Hepatocyte (in vitro differentiated cells): ENCODE data around the gene UCP2. TPM values are rescaled to one million over a fixed set of nuclear protein-coding genes. Genes with fewer than 3 reads are reported as not detected.

ENCODE experiments used
- DNase-seq: peaks from one replicate; pipeline ENCODE4 v3.0.0-alpha.2; 2016; ENCODE audit warnings: low spot score
- H2AFZ ChIP-seq: fragments of 200-600 bp; sonication (generic); 2 replicates; pipeline ENCODE4 v1.6.0; 2016; ENCODE audit warnings: antibody characterized with exemption, mild to moderate bottlenecking
- H3K27ac ChIP-seq: fragments of 200-600 bp; sonication (generic); 2 replicates; pipeline ENCODE4 v1.5.1; 2016; ENCODE audit warnings: mild to moderate bottlenecking
- H3K27me3 ChIP-seq: fragments of 200-600 bp; sonication (generic); 2 replicates; pipeline ENCODE4 v1.6.1; 2016
- H3K36me3 ChIP-seq: fragments of 200-600 bp; sonication (generic); replicated peaks from 2 replicates; pipeline ENCODE4 v1.5.1; 2016; ENCODE audit warnings: low read depth; ENCODE audit not compliant: insufficient read depth
- H3K4me1 ChIP-seq: fragments of 200-600 bp; sonication (generic); 2 replicates; pipeline ENCODE4 v1.5.1; 2016; ENCODE audit warnings: mild to moderate bottlenecking, moderate library complexity; ENCODE audit not compliant: insufficient read depth
- H3K4me2 ChIP-seq: fragments of 200-600 bp; sonication (generic); 2 replicates; pipeline ENCODE4 v1.6.0; 2016
- H3K4me3 ChIP-seq: fragments of 200-600 bp; sonication (generic); 2 replicates; pipeline ENCODE4 v1.5.1; 2016; ENCODE audit warnings: mild to moderate bottlenecking
- H3K79me2 ChIP-seq: fragments of 200-600 bp; sonication (generic); 2 replicates; pipeline ENCODE4 v1.6.0; 2017; ENCODE audit warnings: mild to moderate bottlenecking
- H3K9me2 ChIP-seq: fragments of 200-600 bp; sonication (generic); replicated peaks from 2 replicates; pipeline ENCODE4 v1.6.0; 2017; ENCODE audit warnings: mild to moderate bottlenecking; ENCODE audit not compliant: insufficient read depth
- H3K9me3 ChIP-seq: fragments of 200-600 bp; sonication (generic); 2 replicates; pipeline ENCODE4 v1.5.1; 2016; ENCODE audit warnings: low read depth, mild to moderate bottlenecking
- H4K20me1 ChIP-seq: fragments of 200-600 bp; sonication (generic); 2 replicates; pipeline ENCODE4 v1.6.0; 2016; ENCODE audit warnings: mild to moderate bottlenecking; ENCODE audit not compliant: insufficient read depth, poor library complexity, severe bottlenecking
- EZH2 ChIP-seq: fragments of 200-600 bp; sonication (generic); IDR thresholded peaks from 2 replicates; pipeline ENCODE4 v1.6.1; 2016; ENCODE audit warnings: antibody characterized with exemption, mild to moderate bottlenecking, borderline replicate concordance
- EZH2phosphoT487 ChIP-seq: fragments of 200-600 bp; sonication (generic); IDR thresholded peaks from one replicate; pipeline ENCODE4 v1.6.1; 2018; ENCODE audit warnings: antibody characterized with exemption, mild to moderate bottlenecking, low read depth, moderate library complexity; ENCODE audit not compliant: unreplicated experiment, severe bottlenecking
- WGBS: methylation state at CpG from one replicate; pipeline ENCODE4 v1.1.6; 2016; ENCODE audit warnings: low lambda C conversion rate; ENCODE audit errors: missing lambda C conversion rate; 5-methylcytosine and 5-hydroxymethylcytosine counted together
- polyA plus RNA-seq: library from polyadenylated mRNA; unstranded; fragments of >200 nt; fragmentation: Nextera tagmentation; extraction: Ambion mirVana; gene quantifications from 2 replicates; pipeline ENCODE4 v1.2.1, GENCODE V29; 2016
- total RNA-seq: library from RNA; depleted of rRNA; stranded (reverse); fragments of >200 nt; gene quantifications from 2 replicates; pipeline ENCODE4 v1.2.3, GENCODE V29; 2014
- TF ChIP-seq, protein P1 (sequence below): fragments of 200-600 bp; sonication (generic); IDR thresholded peaks from 2 replicates; pipeline ENCODE4 v1.5.1; 2016; ENCODE audit warnings: antibody characterized with exemption, mild to moderate bottlenecking; ENCODE audit not compliant: poor library complexity

Gene UCP2
- total and polyA plus RNA-seq, 2 experiments from 2014 or later = 8.0 to 34.9 TPM

DNA sequence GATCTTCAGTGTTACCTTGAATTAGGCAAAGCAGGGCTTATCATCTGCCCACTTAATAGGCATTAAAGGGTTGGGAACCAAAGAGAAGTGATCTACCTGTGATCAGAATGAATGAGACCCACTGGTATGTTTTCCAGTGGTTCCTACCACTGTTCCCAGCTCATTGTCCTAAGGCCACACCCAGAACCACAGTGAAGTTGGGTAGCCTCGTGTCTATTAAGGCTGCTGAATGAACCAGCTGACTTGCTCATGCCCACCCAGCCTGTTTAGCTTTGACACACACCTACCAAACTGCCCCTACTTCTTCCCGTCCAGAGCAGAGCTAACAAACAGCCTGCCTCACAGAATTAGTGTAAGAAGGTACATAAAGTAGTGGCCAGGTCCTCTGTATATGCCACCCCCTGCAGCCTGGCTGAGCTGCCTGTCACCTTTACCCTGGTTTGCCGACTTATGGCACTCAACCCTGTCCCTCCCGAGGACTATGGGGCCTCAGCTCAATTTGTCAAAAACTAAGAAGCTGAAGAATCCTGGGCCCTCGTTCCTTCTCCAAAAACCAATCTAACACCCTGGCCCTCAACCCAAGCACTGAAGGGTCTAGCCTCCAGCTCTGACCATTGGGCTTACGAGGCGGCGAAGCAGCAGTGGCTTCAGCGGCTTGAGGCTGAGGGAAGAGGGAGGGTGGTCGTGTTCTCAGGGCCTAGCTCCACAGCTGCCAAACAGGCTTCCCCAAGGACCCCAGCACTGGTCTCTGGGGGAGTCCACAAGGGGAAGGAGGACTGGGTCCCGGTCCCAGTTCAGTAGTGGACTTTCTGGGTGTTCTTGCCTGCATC is 9.8 kb downstream of the UCP2 start:
- TF ChIP-seq EZH2phosphoT487 = no peak
- TF ChIP-seq, protein P1, sequence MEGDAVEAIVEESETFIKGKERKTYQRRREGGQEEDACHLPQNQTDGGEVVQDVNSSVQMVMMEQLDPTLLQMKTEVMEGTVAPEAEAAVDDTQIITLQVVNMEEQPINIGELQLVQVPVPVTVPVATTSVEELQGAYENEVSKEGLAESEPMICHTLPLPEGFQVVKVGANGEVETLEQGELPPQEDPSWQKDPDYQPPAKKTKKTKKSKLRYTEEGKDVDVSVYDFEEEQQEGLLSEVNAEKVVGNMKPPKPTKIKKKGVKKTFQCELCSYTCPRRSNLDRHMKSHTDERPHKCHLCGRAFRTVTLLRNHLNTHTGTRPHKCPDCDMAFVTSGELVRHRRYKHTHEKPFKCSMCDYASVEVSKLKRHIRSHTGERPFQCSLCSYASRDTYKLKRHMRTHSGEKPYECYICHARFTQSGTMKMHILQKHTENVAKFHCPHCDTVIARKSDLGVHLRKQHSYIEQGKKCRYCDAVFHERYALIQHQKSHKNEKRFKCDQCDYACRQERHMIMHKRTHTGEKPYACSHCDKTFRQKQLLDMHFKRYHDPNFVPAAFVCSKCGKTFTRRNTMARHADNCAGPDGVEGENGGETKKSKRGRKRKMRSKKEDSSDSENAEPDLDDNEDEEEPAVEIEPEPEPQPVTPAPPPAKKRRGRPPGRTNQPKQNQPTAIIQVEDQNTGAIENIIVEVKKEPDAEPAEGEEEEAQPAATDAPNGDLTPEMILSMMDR = no peak
- TF ChIP-seq EZH2 = no peak

DNA sequence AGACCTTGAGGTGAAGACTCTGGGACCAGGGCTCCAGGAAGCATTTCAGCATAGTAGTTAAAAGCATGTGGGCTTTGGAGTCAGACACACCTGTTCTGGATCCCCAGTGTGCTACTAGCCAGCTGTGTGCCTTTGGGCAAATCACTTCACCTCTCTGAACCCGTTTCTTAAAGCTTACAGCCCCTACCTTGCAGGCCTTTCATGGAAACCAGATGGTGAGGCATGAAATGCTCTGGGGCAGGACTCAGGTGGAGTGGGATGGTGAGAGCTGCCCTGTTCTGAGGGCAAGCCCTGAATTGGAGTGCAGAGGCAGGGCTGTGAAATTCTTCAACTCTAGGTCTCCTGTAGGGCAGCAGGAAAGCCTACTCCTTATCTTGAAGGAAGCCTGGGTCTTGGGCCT is 10.5 kb downstream of the UCP2 start:
- Histone ChIP-seq H3K27me3 (no peaks in the 10 kb centered on the region), H3K4me3 (no peak overlapping the region), H3K79me2 (no peaks in the 10 kb centered on the region), H4K20me1 (no peaks in the 10 kb centered on the region), H3K4me1 (no peaks in the 10 kb centered on the region), H3K9me2 (no peaks in the 10 kb centered on the region), H2AFZ (no peak overlapping the region), H3K4me2 (no peak overlapping the region), H3K36me3 (no peaks in the 10 kb centered on the region), H3K27ac (no peak overlapping the region), H3K9me3 (no peaks in the 10 kb centered on the region)
- WGBS = 80% methylated on average over 1 of the region's 1 CpG
- DNase-seq = no peak
- TF ChIP-seq EZH2 (no peak), EZH2phosphoT487 (no peak)
- TF ChIP-seq, protein P1 = no peak

More for the DNA sequence above, 9.8 kb downstream of the UCP2 start:
- no peak for DNase-seq
- Histone ChIP-seq H4K20me1 (no peaks in the 10 kb centered on the region), H3K27me3 (no peaks in the 10 kb centered on the region), H3K4me1 (no peaks in the 10 kb centered on the region), H3K9me2 (no peaks in the 10 kb centered on the region), H3K4me2 (no peak overlapping the region), H3K9me3 (no peaks in the 10 kb centered on the region), H2AFZ (no peak overlapping the region), H3K79me2 (no peaks in the 10 kb centered on the region), H3K27ac (no peak overlapping the region), H3K4me3 (no peak overlapping the region), H3K36me3 (no peaks in the 10 kb centered on the region)
- WGBS = 89% methylated on average over 11 of the region's 11 CpGs

DNA sequence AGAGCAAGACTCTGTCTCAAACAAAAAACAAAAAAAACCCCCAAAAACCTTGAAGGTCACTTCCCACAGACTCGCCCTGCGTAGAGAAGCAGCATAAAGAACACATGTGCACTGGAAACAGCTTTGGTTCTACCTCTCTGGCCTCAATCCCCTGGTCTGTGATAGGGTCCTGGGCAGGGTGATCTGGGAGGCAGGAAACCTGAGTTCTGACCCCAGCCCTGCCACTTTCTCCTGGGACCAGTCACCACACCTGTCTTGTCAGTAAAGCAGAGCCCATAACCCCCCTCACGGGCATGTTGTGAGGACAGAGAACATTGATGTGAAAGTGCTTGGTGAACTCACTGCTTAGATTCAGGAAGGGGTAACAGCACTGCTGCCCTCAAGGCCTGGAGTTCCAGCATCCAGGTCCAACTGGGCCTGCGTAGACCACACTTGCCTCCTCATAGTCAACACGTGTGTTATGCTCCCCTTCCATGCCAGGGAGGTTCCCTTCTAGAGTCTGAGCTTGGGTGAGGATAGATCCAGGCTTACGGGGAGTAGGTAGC is 11.4 kb downstream of the UCP2 start:
- no peak for DNase-seq
- no peak for TF ChIP-seq EZH2phosphoT487
- TF ChIP-seq EZH2 = no peak
- TF ChIP-seq, protein P1 = no peak
- H3K27me3 ChIP-seq = no peaks in the 10 kb centered on the region
- H3K4me3 ChIP-seq = no peak overlapping the region
- no peak overlapping the region for H2AFZ ChIP-seq
- H3K79me2 ChIP-seq = no peaks in the 10 kb centered on the region
- H3K9me3 ChIP-seq = no peaks in the 10 kb centered on the region
- WGBS = 74% methylated on average over 6 of the region's 6 CpGs
- H3K4me1 ChIP-seq = no peaks in the 10 kb centered on the region
- no peaks in the 10 kb centered on the region for H4K20me1 ChIP-seq
- H3K4me2 ChIP-seq = no peak overlapping the region
- no peaks in the 10 kb centered on the region for H3K9me2 ChIP-seq
- H3K27ac ChIP-seq = no peak overlapping the region
- no peaks in the 10 kb centered on the region for H3K36me3 ChIP-seq
